Astrocyte of the cerebellum (primary cell): ENCODE measurements around the gene SMPD2.

Experiments
- DNase-seq: peaks from one replicate; pipeline ENCODE4 v3.0.0-alpha.2; 2011; ENCODE audit warnings: low read depth
- H3K4me3 ChIP-seq: 2 replicates; pipeline ENCODE4 v1.5.1; 2011; ENCODE audit warnings: mild to moderate bottlenecking, low read depth, low read length, moderate library complexity
- CTCF ChIP-seq: IDR thresholded peaks from 2 replicates; pipeline ENCODE4 v1.5.1; 2012; ENCODE audit warnings: low read length, low read depth, moderate library complexity, mild to moderate bottlenecking; ENCODE audit errors: missing control alignments
- in situ Hi-C: cut with HindIII; loops from 2 replicates; pipeline ENCODE4 v1.10.0; 2017; ENCODE audit warnings: low sequenced_read_pairs

The SMPD2 gene

GRCh38 chr6:109488001-109488400 lies 47.5 kb downstream of the SMPD2 start:
- DNase-seq: no peak

GRCh38 chr6:109490713-109491112 lies 50.2 kb downstream of the SMPD2 start:
- no peak for TF ChIP-seq CTCF
- H3K4me3 ChIP-seq: no peak overlapping the region
- DNase-seq: no peak
- in situ Hi-C loops: no loop called here

More at GRCh38 chr6:109488001-109488400, 47.5 kb downstream of the SMPD2 start:
- in situ Hi-C loops: no loop called here
- no peak for TF ChIP-seq CTCF
- no peak overlapping the region for H3K4me3 ChIP-seq

- in situ Hi-C loops: no loop called here
- no peak for DNase-seq
- TF ChIP-seq CTCF: no peak
- no peak overlapping the region for H3K4me3 ChIP-seq
These were observed 50.8 kb downstream of the SMPD2 start for GRCh38 chr6:109491207-109491938.
